H4 (cell line): Measurements from ENCODE around the gene ENPP6. TPM values are rescaled to one million over a fixed set of nuclear protein-coding genes. Genes with fewer than 3 reads are reported as not detected.

Source experiments
- DNase-seq: peaks from one replicate; pipeline ENCODE4 v3.0.0-alpha.2; 2015; ENCODE audit warnings: low spot score
- total RNA-seq: library from RNA; depleted of rRNA; stranded (reverse); fragments of >200 nt; shearing (Covaris generic); gene quantifications from 2 replicates; pipeline ENCODE4 v1.2.3, GENCODE V29; 2014; rRNA removed

Gene ENPP6
- total RNA-seq = not detected in 2 replicates

GRCh38 chr4:184217634-184218033 lies at the start of gene ENPP6:
ENPP6 (minus strand) TSS chr4:184217873; CDS start chr4:184217819, 54 bp downstream.
- no peak for DNase-seq

GRCh38 chr4:184267206-184267608 lies 49.5 kb upstream of the ENPP6 start:
- no peak for DNase-seq

GRCh38 chr4:184265546-184266351 lies 48.1 kb upstream of the ENPP6 start:
- peak; percentile 22 for DNase-seq

- DNase-seq = peak; percentile 94
Observed at GRCh38 chr4:184263910-184264732, 46.4 kb upstream of the ENPP6 start.

- DNase-seq = no peak
Observed at GRCh38 chr4:184263461-184263860, 45.8 kb upstream of the ENPP6 start.

- no peak for DNase-seq
Observed at GRCh38 chr4:184262901-184263300, 45.2 kb upstream of the ENPP6 start.

GRCh38 chr4:184261246-184261645 lies 43.6 kb upstream of the ENPP6 start:
- DNase-seq = no peak

- DNase-seq = no peak
Observed at GRCh38 chr4:184259866-184260265, 42.2 kb upstream of the ENPP6 start.

- no peak for DNase-seq
Observed at GRCh38 chr4:184259081-184259480, 41.4 kb upstream of the ENPP6 start.

- DNase-seq = no peak
Observed at GRCh38 chr4:184255871-184256642, 38.4 kb upstream of the ENPP6 start.

- no peak for DNase-seq
Observed at GRCh38 chr4:184255361-184255760, 37.7 kb upstream of the ENPP6 start.

GRCh38 chr4:184253072-184253420 lies 35.4 kb upstream of the ENPP6 start:
- no peak for DNase-seq

GRCh38 chr4:184252136-184253071 lies 34.7 kb upstream of the ENPP6 start:
- no peak for DNase-seq

- no peak for DNase-seq
Observed at GRCh38 chr4:184251670-184251980, 34.0 kb upstream of the ENPP6 start.

- peak; percentile 63 for DNase-seq
Observed at GRCh38 chr4:184250795-184251669, 33.4 kb upstream of the ENPP6 start.

GRCh38 chr4:184248216-184248615 lies 30.5 kb upstream of the ENPP6 start:
- DNase-seq = no peak

- DNase-seq = no peak
Observed at GRCh38 chr4:184247421-184247820, 29.7 kb upstream of the ENPP6 start.

GRCh38 chr4:184246426-184246825 lies 28.8 kb upstream of the ENPP6 start:
- DNase-seq = no peak

- DNase-seq = no peak
Observed at GRCh38 chr4:184238072-184238745, 20.5 kb upstream of the ENPP6 start.

- DNase-seq = peak; percentile 55
Observed at GRCh38 chr4:184237612-184238011, 19.9 kb upstream of the ENPP6 start.
